ENCODE data around the gene LRIF1.
A peak's percentile ranks its signal among the peaks of the same experiment; 100 is the strongest.

The LRIF1 gene

DNA sequence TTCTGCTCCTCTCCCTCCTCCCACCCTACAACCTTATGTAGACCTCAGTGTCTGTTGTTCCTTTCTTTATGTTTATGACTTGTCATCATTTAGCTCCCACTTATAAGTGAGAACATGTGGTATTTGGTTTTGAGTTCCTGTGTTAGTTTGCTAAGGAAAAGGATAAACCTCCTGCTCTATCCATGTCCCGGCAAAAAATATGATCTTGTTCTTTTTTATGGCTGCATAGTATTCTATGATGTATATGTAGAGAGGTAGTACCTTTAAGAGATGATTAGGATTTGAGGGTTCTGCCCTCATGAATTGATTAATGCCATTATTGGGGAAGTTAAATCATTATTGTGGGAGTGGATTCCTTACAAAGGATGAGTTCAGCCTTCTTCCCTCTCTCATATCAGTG is 41.8 kb downstream of the LRIF1 start:
- peaks cover 3% of the 10 kb centered on the region for H3K4me1 Mint-ChIP-seq (ENCODE audit: low read depth)
- peaks cover 27% of the 10 kb centered on the region for H3K36me3 Mint-ChIP-seq
- H3K27ac Mint-ChIP-seq, result no peak overlapping the region
- peaks cover 17% of the 10 kb centered on the region for H3K9me3 Mint-ChIP-seq (ENCODE audit: low read depth)
- no peaks in the 10 kb centered on the region for H3K27me3 Mint-ChIP-seq
- H3K4me3 Mint-ChIP-seq, result no peak overlapping the region

DNA sequence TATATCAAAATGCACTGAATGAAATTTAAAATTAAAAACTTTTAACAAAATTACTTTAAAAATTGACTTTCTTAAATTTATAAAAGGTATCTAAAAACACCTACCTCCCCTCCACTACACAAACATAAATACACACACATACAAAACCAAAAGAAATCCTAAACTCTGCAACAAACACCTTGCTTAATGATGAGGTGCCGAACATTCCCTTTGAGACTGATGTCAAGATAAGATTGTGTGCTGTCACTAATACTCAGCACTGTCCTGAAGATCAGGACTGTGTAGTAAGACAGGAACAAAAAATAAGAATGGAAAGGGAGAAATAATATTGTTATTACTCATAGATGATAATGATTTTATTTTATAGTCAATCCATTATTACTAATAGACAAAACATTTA is 45.7 kb downstream of the LRIF1 start:
- Mint-ChIP-seq H3K4me3 (no peak overlapping the region), H3K27me3 (no peaks in the 10 kb centered on the region), H3K9me3 (ENCODE audit: low read depth) (peaks cover 22% of the 10 kb centered on the region), H3K27ac (no peak overlapping the region), H3K4me1 (ENCODE audit: low read depth) (peaks cover 11% of the 10 kb centered on the region), H3K36me3 (peaks cover 22% of the 10 kb centered on the region)

DNA sequence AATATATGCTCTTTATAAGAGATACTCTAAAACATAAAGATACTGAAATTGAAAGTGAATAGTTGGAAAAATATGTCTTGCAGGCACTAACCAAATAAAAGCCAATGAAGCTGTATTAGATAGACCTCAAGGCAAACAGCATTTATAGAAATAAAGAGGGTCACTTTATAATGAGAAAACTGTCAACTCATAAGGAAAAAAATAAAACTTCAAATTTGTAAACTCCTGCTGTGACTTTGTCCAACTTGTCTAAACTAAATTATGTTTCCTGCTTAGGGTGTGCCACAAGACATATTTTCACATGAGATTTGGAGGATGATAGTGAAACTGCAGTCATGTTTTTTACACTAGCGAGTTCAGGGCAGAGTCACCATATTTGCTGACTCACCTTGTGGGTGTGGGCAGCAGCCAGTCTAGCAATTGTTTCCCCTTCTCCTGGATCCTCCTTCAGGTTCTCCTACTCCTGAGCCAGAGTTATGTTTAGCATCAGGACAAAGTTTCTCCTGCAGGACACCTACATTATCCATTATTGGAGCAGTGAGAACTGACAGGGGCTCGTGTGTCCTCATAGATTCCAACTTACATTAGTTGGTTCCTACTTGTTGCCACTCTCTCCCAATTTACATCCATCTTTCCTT is 46.9 kb downstream of the LRIF1 start:
- Mint-ChIP-seq H3K27ac (peak overlapping the region; percentile 4), H3K4me3 (peak overlapping the region; percentile 4), H3K27me3 (no peaks in the 10 kb centered on the region)

DNA sequence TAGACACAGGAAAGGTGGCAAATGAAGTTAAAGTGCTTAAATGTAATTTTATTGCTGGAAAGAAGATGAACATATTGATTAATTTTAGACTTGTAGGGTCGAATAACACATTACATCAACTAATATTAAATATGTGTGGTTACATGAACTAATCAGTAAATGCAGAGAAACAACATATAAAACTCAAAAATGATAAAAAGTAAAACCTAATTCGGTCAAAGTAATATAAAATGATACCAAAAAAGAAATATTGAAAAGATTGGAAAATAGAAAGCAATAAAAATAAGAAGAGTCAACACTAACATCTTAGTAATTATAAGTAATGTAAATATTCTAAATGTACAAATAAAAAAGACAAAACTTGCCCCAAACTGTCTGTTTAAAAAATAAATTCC is 47.5 kb downstream of the LRIF1 start:
- H3K9me3 Mint-ChIP-seq (ENCODE audit: low read depth), result peaks cover 9% of the 10 kb centered on the region
- peaks cover 11% of the 10 kb centered on the region for H3K4me1 Mint-ChIP-seq (ENCODE audit: low read depth)
- peaks cover 15% of the 10 kb centered on the region for H3K36me3 Mint-ChIP-seq
- H3K27ac Mint-ChIP-seq, result no peak overlapping the region
- H3K27me3 Mint-ChIP-seq, result no peaks in the 10 kb centered on the region
- H3K4me3 Mint-ChIP-seq, result peak overlapping the region; percentile 4

More for the DNA sequence above, 46.9 kb downstream of the LRIF1 start:
- peaks cover 12% of the 10 kb centered on the region for H3K9me3 Mint-ChIP-seq (ENCODE audit: low read depth)
- peaks cover 13% of the 10 kb centered on the region for H3K36me3 Mint-ChIP-seq
- H3K4me1 Mint-ChIP-seq (ENCODE audit: low read depth), result peaks cover 11% of the 10 kb centered on the region

DNA sequence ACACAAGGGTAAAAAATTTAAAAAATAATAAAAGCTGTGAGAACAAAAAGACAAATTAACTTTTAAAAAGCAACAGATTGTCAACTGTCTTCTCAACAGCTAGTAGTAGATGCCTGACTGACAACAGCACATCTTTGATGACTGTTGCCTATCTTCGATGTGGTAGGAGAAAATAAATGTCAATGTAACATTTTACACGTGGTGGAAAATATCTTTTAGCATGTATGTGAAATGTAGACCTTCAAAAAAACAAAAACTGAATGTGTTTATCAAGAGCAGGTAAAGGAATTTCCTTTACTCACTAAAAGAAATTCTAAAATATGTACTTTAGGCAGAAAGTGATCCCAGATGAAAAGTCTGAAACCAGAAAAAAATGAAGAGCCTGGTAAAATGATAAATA is 47.9 kb downstream of the LRIF1 start:
- H3K9me3 Mint-ChIP-seq (ENCODE audit: low read depth), result peaks cover 12% of the 10 kb centered on the region
- no peaks in the 10 kb centered on the region for H3K27me3 Mint-ChIP-seq
- peaks cover 13% of the 10 kb centered on the region for H3K36me3 Mint-ChIP-seq
- H3K27ac Mint-ChIP-seq, result no peak overlapping the region
- no peak overlapping the region for H3K4me3 Mint-ChIP-seq
- H3K4me1 Mint-ChIP-seq (ENCODE audit: low read depth), result peaks cover 11% of the 10 kb centered on the region

DNA sequence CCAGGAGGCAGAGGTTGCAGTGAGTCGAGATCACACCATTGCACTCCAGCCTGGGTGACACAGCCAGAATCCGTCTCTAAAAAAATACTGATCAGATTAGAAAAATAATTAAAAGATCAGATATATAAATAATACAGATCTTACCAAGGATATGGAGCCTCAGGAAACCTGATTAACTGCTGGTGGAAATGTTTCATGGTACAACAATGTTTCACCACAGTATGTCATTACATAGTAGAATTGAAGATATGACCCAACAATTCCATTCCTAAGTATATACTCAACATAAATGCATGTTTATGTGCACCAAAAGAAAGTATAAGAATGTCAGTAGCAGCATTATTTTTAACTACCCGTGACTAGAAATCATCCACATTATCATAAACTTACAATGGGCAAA is 49.0 kb downstream of the LRIF1 start:
- H3K36me3 Mint-ChIP-seq, result peaks cover 15% of the 10 kb centered on the region
- H3K4me3 Mint-ChIP-seq, result no peak overlapping the region
- H3K4me1 Mint-ChIP-seq (ENCODE audit: low read depth), result peaks cover 11% of the 10 kb centered on the region
- H3K27me3 Mint-ChIP-seq, result no peaks in the 10 kb centered on the region
- H3K9me3 Mint-ChIP-seq (ENCODE audit: low read depth), result peaks cover 18% of the 10 kb centered on the region
- no peak overlapping the region for H3K27ac Mint-ChIP-seq

DNA sequence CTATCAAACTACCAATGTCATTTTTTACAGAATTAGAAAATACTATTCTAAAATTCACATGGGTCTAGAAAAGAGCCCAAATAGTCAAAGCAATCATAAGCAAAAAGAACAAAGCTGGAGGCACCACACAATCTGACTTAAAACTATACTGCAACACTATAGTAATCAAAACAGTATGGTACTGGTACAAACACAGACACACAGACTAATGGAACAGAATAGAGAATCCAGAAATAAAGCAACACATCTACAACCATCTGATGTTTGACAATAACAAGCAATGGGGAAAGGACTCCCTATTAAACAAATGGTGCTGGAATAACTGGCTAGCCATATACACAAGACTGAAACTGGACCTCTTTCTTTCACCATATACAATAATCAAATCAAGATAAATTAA is 50.9 kb downstream of the LRIF1 start:
- H3K4me3 Mint-ChIP-seq, result no peak overlapping the region
- peaks cover 12% of the 10 kb centered on the region for H3K36me3 Mint-ChIP-seq
- H3K27me3 Mint-ChIP-seq, result no peaks in the 10 kb centered on the region
- peaks cover 17% of the 10 kb centered on the region for H3K4me1 Mint-ChIP-seq (ENCODE audit: low read depth)
- no peak overlapping the region for H3K27ac Mint-ChIP-seq
- peaks cover 31% of the 10 kb centered on the region for H3K9me3 Mint-ChIP-seq (ENCODE audit: low read depth)

DNA sequence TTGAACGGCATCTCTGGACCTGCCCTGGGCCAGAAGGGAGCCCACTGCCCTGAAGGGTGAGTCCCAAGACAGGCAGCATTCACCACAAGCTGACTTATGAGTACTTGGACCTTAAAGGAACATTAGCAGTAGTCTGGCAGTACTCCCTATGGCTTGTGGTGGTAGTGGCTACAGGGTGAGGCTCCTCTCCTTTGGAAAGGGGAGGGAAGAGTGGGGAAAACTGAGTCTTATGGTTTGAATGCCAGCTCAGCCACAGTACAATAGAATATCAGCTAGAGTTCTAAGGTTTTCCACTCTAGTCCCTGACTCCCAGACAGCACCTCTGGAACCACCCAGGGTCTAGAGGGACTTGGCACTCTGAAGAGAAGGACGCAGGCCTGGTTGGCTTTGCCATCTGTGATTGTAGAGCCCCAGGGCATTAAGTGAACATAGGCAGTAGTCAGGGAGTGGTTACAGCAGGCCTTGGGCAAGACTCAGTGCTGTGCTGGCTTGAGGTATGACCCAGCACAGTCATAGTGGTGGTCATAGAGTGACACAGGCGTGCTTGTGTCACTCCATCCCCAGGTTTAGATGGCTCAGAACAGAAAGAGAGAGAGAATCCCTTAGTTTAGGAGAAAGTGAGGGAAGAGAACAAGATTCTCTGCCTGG is 59.7 kb downstream of the LRIF1 start:
- H3K27me3 Mint-ChIP-seq, result no peaks in the 10 kb centered on the region
- peaks cover 26% of the 10 kb centered on the region for H3K36me3 Mint-ChIP-seq
- peaks cover 19% of the 10 kb centered on the region for H3K4me1 Mint-ChIP-seq (ENCODE audit: low read depth)
- no peak overlapping the region for H3K4me3 Mint-ChIP-seq
- peaks cover 29% of the 10 kb centered on the region for H3K9me3 Mint-ChIP-seq (ENCODE audit: low read depth)
- peak overlapping the region; percentile 80 for H3K27ac Mint-ChIP-seq

DNA sequence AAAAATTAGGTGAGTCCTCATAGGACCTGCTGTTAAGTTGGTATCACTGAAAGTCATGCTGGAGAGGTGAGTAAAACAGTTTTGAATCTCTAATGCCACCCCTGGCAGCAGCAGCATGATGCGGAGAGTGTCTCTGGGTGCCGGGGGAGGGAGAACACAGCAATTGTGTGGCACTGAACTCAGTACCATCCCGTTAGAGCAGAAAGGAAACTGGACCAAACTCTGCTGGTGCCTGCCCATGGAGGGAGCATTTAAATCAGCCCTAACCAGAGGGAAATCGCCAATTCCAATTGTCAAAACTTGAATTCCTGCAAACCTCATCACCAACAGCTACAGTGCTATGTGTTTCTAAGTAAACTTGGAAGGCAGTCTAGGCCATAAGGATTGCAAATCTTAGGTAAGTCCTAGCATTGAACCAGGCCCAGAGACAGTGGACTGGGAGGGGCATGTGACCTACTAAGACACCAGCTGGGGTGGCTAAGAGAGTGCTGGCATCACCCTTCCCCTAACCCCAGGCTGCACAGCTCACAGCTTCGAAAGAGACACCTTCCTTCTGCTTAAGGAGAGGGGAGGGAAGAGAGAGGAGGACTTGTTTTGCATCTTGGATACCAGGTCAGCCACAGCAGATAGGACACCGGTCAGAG is 60.8 kb downstream of the LRIF1 start:
- H3K9me3 Mint-ChIP-seq (ENCODE audit: low read depth), result peaks cover 21% of the 10 kb centered on the region
- no peaks in the 10 kb centered on the region for H3K27me3 Mint-ChIP-seq
- peak overlapping the region; percentile 81 for H3K27ac Mint-ChIP-seq
- H3K36me3 Mint-ChIP-seq, result peaks cover 32% of the 10 kb centered on the region
- no peak overlapping the region for H3K4me3 Mint-ChIP-seq
- H3K4me1 Mint-ChIP-seq (ENCODE audit: low read depth), result peaks cover 27% of the 10 kb centered on the region

DNA sequence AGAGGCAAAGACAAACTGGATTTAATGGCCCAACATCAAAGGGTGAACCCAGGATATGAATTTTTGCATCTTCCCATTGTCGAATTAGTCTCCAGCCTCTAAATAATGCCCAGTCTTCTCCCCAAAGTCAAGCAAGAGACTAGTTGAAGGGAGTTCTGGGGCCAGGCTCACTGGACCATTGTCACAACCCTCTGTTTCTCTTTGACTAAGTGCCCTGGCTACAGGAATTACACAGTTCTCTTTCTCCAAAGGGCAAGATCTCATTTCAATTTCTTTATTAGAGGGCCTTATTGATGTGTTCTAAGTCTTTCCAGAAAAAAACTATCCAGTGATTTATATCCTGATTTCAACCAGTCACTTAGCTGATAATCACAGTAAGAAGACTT is 64.3 kb downstream of the LRIF1 start:
- Mint-ChIP-seq H3K27ac (peak overlapping the region; percentile 91), H3K9me3 (ENCODE audit: low read depth) (peaks cover 9% of the 10 kb centered on the region), H3K27me3 (no peaks in the 10 kb centered on the region), H3K4me3 (no peak overlapping the region), H3K36me3 (peaks cover 38% of the 10 kb centered on the region), H3K4me1 (ENCODE audit: low read depth) (peaks cover 54% of the 10 kb centered on the region)

DNA sequence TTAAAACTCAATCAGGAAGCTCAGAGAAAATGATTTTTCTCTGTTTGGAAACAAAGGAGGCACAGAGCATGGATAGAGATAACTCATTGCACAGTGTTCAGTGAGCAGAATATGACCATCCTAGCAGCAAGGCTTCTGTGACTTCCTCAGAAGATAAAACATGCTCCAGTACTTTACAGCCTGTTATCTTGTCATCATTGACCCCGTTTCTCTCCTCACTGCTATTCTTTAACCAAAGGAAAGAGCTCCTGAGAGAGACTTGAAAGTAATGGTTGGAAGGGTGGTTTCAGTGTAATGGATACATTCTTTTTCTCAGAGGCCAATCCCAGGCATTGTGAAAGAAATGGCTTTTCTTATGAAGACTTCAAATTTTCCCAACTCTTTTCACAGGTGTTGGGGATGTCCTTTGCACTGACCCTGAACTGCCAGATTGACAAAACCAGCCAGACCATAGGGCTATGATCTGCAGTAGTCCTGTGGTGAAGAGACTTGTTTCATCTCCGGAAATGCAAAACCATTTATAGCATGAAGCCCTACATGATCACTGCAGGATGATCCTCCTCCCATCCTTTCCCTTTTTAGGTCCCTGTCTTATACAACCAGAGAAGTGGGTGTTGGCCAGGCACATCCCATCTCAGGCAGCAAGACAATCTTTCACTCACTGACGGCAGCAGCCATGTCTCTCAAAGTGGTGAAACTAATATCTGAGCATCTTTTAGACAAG is 64.8 kb downstream of the LRIF1 start:
- Mint-ChIP-seq H3K9me3 (ENCODE audit: low read depth) (peaks cover 4% of the 10 kb centered on the region), H3K27ac (peak overlapping the region; percentile 91), H3K4me3 (no peak overlapping the region), H3K4me1 (ENCODE audit: low read depth) (peaks cover 58% of the 10 kb centered on the region), H3K27me3 (no peaks in the 10 kb centered on the region), H3K36me3 (peaks cover 39% of the 10 kb centered on the region)

DNA sequence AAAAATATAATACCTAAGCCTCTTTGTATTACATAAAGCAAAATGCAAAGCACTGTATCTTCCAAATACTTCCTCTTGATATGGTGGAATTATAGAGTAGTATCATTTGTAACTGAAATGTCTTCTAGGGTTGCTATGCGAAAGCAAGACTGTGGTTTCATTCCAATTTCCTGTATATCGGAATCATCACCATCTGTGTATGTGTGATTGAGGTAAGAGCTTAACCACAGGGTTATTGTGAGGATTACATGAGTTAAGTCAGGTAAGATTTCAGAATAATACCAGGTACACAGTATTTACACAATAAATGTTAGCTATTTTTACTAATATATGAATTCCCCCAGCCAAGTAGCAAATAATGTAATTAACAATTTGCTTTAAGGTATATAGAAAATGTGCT is 66.0 kb downstream of the LRIF1 start:
- peaks cover 45% of the 10 kb centered on the region for H3K36me3 Mint-ChIP-seq
- H3K4me1 Mint-ChIP-seq (ENCODE audit: low read depth), result peaks cover 71% of the 10 kb centered on the region
- peak overlapping the region; percentile 40 for H3K4me3 Mint-ChIP-seq
- H3K27me3 Mint-ChIP-seq, result no peaks in the 10 kb centered on the region
- H3K9me3 Mint-ChIP-seq (ENCODE audit: low read depth), result peaks cover 4% of the 10 kb centered on the region
- peak overlapping the region; percentile 91 for H3K27ac Mint-ChIP-seq

Measured in activated naive CD8-positive, alpha-beta T cell (primary cell).